ENCODE measurements around the gene CPSF4L.
A peak's percentile ranks its signal among the peaks of the same experiment; 100 is the strongest.
"Not testable (repeated sequence)": the region's sequence is repeated elsewhere in the genome, so short reads cannot be mapped to it uniquely, and the experiment has no call there.

CPSF4L gene

DNA sequence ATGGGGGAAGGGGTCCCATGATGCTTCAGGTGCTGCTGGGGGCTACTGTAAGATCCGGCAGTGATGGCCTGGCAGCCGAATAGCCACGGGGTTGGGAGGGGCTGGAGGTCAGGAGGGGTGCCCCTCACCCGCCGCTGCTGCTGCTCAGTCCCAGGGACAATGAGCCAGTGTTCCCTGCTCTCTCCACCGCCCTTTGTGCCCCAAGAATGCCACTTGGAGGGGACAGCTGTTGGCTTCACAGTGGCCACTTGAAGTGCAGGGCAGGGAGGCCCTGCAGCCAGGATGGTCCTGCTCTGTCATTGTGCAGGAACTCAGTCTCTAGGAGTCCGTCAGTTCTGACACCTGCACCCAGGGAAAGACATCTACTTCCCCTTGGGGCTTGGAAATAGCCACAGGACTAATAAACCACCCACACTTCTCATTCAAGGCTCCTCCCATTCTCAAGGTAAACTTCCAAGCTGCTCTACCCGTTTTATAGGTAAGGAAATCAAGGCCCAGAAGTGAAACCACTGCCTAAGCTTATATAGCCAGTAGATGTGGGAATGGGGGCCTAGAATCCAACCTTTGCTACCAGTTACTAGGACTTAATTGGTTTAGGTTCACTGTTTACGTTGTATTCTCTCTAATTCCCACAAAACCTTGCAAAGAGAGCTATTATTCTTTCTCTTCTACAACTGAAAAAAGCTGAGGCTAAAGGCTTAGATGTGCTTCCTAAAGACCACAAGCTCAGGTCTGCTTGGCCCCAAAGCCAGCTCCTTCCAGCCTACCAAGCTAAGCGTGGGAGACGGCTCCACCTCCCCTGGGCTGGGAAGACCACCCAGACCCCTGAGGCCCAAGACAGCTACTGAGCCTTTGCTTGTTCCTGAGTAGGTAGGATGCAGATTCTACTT is 6.2 kb upstream of the CPSF4L start:
- no peak for DNase-seq

DNA sequence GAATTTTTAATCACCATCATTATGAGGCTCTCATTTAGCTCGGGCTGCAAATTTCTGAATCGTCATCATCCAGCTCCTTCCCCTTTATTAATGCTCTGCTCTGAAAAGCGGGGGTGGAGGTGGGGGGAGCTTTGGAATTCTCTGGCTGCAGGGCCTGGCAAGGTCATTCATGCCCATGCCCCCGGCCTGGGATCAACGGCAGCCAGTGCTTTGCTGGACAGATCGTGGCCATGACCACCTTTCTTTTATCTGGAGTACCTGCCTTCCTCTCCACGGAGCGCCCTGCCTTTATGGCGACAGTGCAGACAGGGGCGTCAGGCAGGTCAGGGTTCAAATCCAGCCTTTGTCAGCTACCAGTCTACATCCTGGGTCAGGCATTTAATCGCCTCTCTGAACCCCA is 5.1 kb upstream of the CPSF4L start:
- DNase-seq: no peak

DNA sequence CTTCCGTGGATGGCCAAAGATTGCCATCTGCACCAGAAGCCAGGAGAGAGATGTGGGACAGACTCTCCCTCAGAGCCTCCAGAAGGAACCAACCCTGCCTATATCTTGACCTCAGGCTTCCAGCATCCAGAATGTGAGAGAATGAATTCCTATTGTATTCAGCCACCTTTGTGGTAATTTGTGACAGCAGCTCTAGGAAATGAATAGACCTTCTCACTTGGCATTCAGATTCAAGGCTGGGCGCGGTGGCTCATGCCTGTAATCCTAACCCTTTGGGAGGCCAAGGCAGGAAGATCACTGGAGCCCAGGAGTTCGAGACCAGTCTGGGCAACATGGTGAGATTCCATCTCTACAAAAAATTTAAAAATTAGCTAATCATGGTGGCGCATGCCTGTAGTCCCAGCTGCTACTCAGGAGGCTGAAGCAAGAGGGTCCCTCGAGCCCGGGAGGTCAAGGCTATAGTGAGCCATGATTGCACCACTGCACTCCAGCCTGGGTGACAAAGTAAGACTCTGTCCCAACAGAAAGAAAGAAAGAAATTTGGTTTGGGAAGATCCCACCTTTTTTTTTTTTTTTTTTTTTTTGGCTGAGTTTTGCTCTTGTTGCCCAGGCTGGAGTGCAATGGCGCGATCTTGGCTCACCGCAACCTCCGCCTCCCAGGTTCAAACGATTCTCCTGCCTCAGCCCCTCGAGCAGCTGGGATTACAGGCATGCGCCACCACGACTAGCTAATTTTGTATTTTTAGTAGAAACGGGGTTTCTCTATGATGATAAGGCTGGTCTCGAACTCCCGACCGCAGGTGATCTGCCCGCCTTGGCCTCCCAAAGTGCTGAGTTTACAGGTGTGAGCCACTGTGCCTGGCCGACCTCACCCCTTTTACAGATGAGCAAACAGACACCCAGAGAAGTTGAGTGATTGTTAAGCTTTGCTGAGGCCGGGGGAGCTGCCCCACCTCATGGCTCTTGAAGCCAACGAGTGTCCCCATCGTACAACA is 4.3 kb upstream of the CPSF4L start:
- no peak for DNase-seq

DNA sequence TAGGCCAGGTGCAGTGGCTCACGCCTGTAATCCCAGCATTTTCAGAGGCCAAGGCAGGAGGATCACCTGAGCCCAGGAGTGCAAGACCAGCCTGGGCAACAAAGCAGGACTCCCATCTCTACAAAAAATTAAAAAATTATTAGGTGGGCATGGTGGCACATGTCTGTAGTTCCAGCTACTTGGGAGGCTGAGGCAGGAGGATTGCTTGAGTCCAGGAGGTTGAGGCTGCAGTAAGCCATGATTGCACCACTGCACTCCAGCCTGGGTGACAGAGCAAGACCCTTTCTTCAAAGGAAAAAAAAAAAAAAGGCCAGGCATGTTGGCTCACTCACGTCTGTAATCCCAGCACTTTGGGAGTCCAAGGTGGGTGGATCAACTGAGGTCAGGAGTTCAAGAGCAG is 2.8 kb upstream of the CPSF4L start:
- DNase-seq: not testable (repeated sequence)

DNA sequence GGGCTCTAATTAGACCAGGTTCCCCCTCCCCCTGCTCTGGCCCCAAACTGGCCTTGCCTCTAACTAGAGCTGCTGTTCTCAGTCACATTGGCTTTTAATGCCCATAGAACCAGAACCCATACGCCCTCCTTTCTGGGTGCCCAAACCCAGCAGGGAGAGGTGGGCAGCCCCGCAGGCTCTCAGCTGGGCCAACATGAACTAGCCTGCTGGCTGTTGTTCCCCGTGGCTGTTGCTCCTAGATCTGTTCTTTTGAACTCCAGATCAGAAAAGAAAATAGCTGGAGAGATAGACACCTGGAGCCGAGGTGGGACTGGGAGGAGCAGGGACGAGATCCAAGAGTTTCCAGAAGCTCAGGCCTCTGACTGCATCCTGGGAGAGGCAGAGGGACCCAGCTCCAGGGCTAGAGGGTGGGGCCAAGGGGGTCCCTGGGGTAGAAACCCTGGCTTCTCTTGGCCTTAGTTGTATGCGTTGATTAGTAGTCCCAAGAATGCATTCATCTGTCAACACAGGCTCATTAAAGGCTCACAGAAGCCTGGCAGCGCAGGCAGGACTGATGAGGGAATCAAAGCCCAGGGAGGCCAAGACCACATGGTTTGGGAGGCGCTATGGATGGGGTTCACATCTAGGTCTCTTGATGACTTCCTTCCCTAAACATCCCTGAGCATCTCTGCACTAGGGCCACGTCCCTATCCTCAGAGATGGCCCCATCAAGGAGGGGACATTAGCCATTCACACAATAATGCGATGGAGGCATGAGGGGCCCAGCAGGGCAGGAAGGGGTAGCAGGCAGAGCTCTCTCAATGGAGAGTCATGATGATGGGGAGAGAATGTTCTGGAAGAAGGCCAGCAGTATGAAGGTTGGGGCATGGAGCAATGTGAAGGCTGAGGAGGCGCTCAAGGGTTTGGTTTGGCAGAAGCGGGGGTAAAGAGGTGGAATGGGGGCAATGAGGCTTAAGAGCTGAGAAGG is 1.3 kb upstream of the CPSF4L start:
- no peak for DNase-seq

DNA sequence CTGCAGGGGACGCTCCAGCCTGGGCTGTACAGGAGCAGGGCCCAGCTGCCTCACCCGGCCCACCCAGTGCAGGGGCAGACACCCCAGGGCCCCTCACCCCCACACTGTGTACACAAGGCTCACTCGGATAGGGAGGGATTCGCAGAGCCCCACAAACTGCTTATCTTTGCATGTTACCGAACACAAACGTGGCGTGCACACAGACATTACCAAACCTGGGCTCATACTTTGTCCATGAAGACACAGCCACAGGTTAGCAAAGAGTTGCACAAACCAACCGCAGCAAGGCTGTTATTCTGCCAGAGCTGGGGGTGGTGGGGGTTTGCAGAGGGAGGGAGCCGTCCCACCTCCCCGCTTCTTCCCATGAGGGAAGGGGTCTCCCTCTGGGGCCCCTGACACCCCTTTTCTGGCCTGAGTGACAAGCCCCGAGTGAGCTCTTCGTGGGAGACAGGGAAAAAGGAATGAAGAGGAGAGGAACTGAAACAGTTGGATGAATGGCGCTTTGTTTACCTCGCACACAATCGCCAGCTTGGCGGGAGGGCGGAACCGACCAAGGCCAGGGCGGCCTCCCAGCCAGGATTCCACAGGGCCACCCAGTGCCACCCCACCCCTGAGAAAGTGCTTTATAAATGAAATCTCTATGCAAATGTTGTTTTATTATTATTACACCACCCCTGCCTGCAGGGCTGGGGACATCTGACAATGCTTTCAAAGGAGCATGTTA is 434 bp upstream of the CPSF4L start:
- DNase-seq: no peak

DNA sequence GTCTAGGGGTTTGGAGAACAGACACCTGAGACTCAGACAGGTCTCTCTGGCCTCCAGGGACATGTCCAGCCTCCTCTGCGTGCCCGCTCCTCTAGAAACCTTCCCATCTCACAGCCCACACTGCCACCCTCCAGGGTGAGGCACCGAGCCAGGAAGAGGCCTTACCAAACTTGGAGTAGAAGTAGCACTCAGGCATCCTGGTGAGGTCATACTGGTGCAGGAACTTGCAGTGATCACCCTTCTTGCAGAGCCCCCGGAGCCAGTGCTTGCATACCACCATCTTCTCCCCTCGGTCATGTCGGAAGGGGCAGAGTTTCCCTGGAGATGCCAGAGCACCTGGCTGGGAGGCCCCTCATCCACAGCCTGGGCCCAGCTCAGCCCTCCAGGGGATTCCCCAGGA is 4.2 kb downstream of the CPSF4L start:
- no peak for DNase-seq

DNA sequence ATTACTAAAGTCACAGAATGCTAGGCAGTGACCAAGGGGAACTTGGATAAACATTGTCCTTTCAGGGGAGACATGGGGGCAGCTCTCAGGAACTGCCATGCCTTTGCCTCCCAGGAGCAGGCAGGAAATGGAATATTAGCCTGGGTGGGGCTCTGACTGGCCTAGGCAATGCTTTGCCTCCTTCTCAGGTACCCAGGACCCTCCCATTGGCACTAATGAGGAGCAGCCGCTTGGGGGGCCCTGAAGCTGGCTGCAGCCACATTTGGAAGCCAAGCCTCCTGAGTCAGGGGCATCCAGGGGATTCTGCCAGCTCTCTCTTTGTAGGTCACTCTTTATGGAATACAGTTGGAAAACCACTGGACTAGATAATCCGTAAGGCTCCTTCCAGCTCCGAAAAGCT is 5.5 kb downstream of the CPSF4L start:
- DNase-seq: no peak

DNA sequence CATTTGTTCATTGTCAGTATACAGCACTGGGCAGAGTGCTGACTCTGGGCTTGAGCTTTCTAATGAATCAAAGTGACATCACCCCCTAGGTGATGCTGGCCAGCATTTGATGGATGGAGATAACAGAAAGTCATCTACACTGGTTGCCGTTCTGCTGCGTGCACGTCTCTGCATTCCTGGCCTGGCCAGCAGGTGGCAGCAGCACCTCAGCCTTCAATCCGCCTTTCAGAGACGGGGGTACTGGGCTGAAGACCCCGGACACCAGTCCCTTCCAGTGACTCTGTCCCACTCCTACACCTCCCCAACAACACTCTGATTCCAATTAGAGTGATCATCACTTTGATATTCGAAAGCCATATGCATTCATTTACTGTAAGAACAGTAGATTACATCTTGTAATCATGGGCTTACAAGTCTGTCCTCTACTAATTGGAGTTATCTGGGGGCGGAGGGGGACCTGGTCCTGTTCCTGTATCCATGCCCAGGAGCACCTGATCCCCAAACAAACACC is 6.0 kb downstream of the CPSF4L start:
- peak; percentile 44 for DNase-seq

DNA sequence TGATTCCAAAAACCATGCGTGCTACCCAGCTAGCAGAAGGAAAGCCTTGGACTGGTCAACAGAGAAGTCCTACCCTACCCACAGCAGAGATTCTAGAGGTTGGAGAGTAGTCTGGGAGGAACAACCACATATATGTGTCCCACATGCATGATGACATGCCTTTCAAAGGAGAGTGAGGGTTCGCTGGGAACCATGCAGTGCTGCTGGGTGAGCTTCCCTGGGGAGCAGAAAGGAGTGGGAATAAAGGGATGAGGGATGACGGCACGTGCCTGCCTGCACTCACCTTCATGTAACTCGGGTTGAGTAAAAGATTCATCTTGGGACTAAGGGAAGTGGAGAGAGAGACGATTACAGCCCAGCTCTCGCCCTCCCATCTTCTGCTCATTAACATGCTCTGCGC is 9.8 kb downstream of the CPSF4L start:
- no peak for DNase-seq

DNA sequence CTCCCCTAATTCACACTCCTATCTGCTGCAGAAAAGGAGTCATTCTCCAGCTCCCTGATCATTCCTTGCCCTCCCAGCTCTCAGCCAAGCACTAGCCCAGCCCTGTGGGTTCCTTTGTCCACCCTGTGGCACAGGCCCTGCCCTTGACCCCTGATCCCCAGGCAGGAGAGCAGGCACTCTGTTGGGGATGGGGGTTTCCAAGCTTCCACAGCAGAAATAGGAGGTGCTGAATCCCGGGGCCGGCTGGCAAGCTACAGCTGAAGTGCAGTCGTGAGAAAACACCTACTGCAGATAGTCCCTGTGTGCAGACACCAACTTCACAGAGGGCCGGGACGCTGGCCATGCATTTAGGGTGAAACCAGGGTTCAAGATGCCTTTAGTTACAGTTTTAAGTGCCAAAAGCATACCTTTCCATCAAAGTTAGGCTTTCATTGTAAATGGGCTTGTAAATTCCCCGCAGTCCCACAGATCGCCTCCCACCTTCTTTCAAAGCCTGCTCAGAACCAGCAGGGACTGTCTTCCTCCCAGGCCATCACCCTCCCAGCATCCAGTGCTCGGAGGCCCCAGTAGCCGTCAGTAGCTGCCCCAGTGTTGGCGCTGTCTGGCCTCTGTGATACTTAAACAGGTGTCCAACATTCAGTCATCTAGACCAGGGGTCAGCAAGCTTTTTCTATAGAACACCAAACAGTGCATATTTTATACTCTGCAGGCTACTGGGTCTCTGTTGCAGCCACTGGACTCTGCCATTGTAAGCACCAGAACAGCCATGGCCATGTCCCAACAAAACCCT is 10.6 kb downstream of the CPSF4L start:
- DNase-seq: no peak

DNA sequence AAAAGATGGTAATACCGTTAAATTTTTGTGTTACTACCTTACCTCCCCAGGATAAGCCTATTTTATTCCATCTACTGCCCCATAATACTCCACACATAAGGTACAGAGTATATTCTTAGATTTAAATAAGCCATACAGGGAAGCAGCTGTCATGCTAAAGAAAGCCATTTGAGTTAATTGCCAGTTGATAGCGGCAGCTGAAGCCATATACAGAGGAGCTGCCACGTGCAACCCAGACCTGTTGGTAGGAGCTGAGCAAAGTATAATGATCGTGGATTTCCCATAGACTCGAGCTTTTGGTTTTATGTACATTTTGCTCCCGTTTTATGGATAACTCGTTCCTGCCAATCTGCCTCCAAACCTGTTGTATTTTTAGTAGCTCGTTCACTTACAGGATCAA is 12.0 kb downstream of the CPSF4L start:
- no peak for DNase-seq

DNA sequence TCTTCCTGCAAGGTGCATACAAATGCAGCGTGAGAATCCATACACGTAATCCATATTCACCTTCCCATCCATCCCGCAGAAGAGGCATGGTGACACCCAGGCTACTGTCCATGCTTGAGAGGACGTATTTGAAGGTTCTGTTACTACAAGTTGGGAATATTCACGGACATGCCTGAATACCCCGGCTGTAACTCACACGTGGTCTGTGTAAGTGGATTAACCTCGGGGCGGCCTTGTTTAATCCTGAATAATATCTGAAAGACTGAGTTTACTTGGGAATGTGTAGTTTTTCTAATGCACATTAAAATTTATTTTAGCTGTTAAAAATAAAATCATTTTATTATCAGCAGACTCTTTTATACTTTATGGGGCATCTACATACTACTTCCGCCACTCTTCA is 13.1 kb downstream of the CPSF4L start:
- DNase-seq: no peak

DNA sequence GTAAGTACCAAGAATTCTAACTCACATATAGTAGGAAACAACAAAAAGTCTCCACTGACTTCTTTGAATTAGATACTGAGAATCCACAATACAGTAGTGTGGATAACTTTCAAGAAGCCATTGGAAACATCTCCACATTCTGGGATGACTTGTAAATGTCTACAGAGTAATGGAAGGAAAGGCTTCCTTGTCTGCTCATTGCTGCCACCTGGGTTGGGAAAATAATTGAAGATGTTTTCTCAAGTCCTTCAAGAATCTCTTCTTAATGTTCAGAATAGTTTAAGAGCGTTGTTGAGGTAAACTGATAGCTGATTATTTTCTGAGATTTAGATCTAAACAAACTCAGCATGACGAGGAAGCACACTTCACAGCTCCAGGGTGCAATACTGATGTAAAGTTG is 14.0 kb downstream of the CPSF4L start:
- no peak for DNase-seq

DNA sequence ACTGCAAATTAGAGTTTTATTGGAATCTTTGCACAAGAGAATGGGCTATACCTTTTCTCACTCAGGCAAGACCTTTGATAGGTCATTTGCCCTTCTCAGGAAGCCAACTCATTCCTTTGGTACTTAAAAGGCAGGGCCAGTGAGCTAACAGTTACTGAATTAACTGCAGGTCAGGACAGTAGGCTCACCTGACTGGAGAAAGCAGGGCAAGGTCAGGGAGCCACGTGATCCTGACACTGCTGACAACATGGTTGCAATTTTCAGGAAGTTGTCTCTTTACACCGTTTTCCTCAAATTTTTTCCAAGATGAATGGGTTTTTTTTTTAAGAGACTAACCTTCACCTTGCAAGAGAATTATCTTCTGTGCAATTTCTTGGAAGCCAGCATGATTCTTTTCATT is 21.1 kb downstream of the CPSF4L start:
- DNase-seq: no peak

DNA sequence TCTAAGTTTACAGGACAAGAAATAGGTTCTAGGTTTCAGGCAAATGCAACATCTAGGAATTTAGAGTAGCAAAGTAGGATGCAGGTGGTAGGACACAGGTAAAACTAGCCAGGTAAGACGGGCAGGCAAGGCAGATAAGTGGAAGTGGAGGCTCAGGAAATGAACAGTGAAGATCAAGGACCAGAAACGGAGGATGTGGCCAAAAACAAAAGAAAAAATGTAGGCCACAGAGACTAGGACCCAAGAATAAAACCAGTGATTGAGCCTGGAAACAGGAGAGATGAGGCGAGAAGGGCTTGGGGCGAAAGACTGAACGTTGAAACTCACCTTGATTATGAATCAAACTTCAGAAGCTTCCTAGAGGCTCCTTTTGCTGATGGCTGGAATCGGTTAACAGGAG is 24.0 kb downstream of the CPSF4L start:
- no peak for DNase-seq

DNA sequence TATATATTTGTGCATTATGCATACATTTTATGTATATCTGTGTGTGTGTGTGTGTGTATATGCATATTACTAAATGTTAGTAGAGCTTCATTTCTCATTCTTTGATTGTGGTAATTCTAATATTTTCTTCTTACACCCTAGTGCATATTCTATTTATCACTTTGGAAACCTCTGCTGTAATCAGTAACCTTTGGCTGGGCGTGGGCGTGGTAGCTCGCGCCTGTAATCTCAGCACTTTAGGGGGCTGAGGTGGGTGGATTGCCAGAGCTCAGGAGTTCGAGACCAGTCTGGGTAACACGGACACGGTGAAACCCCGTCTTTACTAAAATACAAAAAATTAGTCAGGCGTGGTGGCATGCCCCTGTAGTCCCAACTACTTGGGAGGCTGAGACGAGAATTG is 26.9 kb downstream of the CPSF4L start:
- DNase-seq: no peak

DNA sequence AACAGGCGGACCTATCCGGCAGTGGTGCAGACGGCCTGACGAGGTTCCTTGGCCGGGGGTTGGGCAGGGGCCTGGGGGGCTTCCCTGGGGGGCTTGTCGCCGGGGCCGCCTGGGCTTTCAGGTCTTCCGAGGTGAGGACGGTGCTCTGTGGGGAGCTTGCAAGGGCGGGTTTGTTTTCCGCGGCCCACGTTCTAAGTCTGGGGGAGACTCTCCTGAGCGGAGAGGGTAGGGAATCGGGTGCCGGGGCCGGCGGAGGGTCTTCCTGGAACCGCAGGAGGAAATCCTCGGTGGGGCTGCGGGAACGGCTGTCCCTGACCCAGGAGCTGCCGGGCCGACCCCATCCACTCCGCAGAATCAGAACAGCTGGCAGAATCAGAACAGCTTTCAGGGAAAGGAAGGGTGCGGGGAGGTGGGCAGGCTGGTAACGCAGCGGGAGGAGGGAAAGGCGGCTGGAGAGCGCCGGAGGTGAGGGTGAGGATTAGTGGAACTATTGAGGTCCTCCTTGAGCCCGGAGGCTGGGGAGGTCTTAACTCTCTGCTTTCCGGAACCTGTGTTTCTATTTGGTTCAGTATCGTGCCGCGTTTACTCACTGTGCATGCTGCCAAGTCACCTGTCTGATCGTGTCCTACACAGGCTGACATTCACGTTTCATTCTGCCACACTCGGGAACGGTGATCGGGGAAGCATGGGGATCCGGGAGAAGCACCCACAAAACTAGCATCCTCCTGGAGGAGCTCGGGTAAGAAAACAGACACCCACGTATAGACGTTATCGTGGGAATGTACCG is 28.9 kb downstream of the CPSF4L start:
- DNase-seq: no peak

DNA sequence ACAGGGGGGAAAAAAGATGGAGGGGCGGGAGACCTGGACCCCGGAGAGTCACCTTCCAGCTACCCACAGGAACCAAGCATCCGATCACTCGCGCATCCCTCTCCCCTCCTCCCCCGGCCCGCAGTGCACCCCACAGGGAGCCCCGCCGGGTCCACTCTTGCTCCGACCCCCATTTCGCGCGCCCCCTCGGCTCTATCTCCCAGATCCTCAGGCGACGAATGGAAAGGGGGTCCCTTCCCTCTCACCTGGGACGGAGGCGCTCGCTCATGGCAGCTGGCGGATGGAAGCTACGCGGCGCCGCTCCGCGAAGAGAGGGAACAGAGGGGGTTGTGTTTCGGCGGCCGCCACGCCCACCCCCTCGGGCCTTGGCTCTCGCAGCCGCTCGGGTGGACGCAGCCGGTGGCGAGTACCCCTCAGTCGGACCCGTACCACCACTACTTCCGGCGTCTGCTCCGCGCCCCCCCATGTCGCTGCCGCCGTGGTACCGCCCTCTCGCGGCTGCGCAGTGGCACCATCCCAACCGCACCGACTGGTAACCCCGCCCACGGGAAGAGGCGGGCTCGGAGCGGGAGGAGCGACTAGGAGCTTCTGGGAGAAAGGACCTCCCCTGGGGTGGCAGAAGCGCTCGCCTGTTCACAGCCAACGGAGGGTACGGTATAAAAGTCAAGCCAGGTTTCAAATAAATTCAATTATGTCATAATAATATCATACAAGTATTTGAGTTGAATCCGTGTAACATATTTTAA is 29.7 kb downstream of the CPSF4L start:
- peak; percentile 96 for DNase-seq

Data from activated gamma-delta T cell treated with Interleukin-2 at 50 U/mL for 16 hours (primary cell).